HG02642 (cell line): Measurements from ENCODE around the gene MSH5.
"Not testable (repeated sequence)": the region's sequence is repeated elsewhere in the genome, so short reads cannot be mapped to it uniquely, and the experiment has no call there.

Experiments used
- ATAC-seq: cut with Tn5 transposase; IDR thresholded peaks from one replicate; pipeline ENCODE4 v1.9.1; 2021; ENCODE audit warnings: mild to moderate bottlenecking; ENCODE audit not compliant: unreplicated experiment, poor library complexity

MSH5 gene

DNA sequence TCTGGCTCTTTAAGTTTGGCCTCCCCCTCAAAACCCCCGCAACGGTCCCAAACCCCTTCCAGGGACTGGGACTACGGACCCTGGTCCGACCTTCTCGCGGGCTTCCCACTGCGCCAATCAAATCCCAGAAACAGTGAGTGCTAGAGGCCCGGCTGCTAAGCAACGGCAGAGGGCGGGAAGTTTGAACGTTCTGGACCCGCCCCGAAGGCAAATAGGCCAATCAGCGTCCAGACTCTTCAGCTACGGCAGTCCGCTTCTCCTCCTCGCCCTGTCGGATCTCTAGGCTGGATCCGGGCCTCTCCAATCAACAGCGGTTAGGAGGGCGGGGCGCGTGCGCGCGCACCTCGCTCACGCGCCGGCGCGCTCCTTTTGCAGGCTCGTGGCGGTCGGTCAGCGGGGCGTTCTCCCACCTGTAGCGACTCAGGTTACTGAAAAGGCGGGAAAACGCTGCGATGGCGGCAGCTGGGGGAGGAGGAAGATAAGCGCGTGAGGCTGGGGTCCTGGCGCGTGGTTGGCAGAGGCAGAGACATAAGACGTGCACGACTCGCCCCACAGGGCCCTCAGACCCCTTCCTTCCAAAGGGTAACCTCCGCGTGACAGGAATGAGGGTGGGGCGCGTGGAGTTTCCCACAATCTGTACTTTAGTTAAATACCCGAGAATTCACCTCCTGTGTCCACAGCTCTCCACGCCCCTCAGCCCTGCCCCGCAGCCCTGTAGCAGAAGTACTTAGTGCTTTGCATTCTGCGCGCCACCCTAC, at the start of gene MSH5:
TSS of gene MSH5 (plus strand) at position 367 of the 758 bp plus-strand sequence. CDS start 462 bp downstream, outside the sequence.
- ATAC-seq = peak; percentile 81

DNA sequence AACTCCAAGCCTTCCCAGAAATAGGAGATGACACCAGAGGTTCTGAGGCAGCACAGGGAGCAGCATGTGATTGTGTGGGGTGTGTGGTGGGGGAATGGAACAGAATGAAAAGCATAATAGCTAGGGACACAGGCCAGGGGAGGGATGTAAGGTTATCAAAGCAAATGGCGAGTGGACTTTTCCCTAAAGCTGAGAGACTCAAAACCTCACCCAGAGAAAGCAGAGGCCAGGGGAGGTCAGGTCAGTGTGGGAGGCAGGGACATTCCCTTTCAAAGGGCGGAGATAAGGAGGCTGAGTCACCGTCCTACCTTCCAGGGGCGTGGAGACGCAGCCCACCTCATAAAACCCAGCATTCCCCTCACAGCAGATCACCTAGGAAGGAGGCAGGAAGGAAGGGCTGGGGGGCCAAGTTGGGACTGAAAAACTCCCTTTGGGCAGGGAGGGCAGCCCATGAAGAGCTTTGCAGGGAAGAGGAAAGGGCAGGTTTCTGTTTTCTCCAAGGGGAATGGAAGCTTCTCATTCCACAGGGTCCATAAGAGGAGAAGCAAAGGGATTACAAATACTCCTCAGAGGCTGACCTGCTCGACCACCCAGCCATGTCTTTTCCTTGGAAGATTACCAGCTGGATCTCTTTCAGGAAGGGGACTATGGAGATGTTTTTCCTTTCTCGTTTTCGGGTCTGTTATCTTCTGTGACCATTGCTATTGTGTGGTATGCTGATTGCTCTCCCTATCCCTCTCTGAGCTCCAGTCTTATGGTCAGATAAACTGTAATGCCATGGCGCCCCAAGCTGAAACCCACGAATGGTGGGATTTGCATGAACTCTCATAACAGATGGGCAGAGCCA, 49.4 kb upstream of the MSH5 start:
- no peak for ATAC-seq

DNA sequence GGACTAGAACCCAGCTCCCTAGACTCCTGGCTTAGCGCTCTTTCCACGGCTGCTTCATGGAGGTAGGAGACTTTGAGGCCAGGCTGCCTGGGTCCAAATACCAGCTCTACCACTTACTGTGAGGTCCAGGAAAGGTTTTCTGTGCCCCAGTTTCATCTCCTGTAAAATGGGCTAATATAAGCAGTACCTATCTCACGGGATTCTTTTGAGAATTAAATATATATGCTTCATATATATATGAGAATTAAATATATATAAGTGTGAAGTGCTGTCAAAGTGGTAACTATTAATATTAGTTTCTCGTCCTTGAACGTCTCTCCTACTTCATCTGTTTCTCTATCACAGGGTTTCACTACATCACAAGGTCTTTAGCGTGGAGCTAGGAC, 48.7 kb upstream of the MSH5 start:
- no peak for ATAC-seq

DNA sequence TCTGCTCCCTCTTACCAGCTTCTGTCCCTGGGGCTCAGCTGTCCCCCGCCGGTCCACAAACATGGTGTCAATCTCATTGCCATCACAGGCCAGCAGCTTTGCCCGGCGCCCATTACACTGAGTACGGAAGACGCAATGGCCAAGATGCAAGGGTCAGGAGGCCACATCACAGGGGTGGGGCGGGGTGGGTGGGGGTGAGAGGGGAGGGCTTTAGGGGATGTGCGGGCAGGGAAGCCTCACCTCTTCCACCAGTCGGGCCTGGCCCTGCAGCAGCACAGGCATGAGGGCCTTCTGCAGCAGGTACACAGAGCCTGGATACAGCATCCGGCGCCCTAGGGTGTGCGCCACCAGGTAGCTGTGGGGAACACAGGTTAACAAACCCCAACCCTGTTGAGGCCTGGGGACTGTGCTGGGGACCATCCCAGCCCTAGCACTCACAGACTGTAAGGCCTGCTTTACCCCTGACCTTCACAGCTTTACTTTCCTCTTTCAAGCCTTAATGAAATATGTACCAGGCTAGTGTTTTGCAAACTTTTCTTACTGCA, 48.2 kb upstream of the MSH5 start:
- no peak for ATAC-seq

DNA sequence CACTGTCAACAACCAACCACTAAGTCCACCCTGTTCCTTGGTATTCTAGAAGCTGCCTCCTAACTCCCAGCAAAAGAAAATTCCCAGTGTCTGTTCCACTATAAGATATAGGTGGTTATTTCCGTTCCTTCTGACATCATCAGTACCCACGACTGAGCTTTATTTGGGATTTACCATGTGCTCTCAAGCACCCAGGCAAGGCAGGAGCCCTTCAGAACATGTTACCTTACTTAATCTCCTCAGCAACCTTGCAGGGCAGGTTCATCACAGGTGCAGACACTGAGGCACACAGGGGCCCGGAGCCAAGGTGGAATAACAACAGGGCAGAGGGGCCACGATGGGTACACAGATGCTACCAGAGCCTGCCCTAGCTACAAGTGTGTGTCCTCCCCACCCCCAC, 47.5 kb upstream of the MSH5 start:
- no peak for ATAC-seq

DNA sequence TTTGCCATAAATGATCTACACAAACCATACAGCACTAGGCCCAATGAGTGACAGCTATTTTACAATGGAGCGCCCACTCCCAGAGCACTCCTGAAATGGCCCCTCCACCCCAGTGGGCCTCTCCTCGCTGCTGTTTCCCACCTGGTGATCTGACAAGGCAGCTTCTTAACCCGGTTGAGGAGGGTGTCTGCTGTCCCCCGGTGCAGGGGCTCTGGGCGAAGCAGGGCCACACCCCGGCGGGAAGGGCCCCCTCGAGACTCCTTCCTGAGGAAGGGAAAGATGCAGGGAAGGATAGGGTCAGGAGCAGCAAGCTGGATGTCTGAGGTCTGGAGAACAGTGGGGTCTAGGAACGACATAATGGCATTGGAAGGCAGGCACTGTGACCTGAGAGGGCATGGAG, 46.9 kb upstream of the MSH5 start:
- no peak for ATAC-seq

DNA sequence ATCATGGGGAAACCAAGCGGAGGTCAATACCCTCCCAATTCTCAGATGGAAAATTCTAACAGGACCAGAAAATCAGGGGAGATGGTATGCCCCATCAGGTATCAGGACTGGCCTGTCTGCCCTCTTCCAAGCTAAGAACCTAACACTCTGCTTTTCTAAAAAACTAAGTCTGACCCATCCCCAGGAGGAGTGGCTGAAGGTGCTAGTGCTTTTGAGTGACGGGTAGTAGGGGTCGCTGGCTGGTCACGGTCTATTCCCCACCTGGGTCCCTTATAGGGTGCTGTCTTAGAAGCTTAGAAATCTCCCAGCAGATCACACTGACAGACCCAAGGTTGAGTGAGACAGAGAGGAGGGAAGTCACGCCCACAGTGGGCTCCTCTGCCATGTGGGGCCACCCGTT, 46.3 kb upstream of the MSH5 start:
- no peak for ATAC-seq

DNA sequence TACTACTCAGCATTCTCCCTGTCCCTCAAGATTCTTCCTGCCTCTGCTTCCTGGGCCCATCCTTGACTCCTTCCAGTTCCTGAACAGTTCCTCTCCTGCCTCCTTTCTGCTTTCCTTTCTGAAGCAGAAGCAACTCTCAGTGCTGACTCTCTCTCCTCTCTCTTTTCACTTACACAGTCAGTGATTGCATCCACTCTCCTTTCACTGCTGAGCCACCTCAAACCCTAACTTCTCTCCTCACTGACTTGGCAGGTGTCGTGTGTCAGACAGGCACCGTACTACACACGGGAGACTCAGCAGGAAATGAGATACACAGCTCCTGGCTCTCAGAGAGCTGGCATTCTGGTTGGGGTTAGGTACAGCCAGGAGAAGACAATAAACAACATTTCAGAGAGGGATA, 42.2 kb upstream of the MSH5 start:
- no peak for ATAC-seq

DNA sequence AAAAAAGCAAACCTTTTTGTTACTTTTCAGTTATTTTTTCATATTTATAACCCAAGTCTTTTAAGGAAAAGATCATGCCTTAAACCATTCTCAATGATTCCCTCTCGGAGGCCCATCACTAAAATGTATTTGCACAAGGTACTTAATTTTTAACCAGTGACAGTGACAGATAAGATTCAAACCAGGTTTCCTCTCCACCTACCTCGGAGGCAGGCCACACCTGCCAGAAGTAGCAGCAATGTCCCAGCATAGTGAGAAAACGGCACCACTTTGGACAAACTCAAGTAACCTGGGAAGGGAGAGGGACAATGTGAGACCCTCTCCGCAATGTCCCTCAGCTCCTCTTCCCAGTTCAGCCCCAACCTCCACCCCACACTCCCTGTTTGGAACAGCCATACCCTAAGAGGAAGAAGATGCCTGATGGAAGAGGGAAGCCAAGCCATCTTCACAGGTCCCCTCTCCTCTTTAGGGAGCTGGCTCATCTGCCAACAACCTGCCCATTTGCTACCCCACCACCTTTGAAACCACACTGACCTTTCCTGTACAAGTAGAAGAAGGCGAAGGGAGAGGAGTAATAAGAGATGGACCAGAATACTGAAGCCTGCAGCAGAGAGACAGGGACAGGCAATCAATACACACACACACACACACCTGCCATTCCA, 38.9 kb upstream of the MSH5 start:
- no peak for ATAC-seq

DNA sequence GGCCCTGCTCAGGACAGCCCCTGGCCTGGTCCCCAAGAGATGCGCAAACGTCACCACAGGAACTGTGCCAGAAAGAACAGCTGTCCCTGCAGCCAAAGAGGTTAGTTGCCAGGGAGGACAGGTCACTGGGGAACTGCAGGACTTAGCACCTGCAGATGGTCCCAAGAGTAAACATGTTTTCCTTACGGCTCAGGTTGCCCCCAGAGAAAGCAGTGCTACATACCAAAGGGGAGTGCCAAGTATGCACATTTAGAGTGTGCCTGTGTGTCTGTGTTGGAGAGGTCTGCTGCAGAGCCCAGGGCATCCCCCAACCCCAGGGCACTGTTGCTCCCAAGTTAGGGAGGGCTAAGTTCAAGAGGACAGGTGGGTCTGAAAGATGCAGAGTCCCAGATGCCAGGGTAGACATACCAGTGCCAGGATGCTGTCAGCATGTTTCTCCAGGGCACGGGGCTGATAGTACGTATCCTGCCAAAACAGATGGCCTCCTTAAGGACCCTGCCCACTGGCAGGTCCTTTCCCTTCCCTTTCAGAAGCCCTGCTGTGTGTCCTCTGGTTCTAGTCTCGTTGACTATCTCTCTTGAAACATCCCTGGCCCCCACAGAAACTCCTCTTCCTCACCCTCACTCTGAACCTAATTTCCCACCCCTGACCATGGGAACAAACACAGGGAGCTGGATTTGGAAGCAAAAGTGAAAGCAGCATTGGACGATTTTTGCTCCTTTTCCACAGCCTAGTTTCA, 38.0 kb upstream of the MSH5 start:
- ATAC-seq = no peak

DNA sequence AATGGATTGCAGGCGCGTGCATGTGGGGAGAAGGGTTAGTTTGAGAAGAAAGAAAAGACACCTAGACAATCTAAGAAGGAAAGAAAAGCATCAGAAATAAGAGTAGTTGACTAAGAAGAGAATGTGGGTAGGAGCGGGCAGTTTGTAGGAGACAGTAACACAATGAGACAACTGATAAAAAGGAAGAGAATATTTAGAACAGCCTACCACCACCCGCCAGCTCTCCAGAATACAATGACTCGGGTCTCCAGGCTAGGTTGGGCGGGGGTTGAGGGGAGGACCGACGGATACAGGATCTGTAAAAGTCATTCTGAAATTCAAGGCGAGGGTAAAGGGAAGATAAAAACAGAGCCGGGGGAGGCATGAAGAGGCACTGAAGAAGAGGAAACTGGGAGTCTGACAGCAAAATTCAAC, 37.4 kb upstream of the MSH5 start:
- no peak for ATAC-seq

DNA sequence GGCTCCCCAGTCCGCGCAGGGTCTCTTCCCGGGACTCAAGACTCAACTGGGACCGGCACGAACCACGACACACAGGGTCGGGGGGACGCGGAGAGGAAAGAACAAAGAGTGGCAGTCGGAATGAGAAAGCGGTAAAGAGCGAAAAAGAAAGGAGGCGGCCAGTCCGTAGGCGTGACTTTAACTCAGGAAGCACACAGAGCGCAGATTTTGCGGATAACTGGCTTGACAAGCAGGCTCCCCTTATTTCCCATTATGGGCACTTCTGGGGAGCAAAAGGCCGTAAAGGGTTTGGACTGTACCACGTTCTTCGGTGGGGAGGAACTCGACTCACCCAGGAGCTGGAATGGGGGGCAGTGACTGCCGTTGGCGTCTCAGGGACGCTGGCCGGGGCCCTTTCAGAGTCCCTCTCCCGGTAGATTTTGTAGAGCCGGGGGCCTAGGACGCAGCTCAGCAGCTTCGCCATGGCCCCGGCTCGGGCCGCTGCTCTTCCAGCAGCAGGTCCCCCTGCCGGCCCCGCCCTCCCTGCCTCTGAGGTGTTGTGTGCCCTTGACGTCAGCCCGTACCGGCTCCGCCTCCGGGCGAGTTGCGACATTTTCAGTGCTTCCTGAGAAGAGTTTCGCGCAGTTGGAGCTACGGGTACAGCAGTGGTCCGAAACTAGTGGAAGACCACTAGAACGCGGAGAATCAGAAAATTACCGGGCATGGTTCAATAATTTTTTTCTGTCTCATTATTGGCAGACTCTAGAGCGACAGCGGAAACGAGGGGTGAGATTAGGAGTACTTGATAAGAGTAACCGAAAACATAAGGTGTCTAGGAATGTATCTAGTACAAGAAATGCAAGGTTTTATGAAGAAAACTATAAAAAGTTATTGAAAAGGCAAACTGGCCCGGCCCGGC, 36.7 kb upstream of the MSH5 start, which contains the start of gene ABHD16A:
TSS of gene ABHD16A (minus strand) at position 506 of the 898 bp plus-strand sequence. CDS start at position 463, 43 bp downstream.
- peak; percentile 91 for ATAC-seq

DNA sequence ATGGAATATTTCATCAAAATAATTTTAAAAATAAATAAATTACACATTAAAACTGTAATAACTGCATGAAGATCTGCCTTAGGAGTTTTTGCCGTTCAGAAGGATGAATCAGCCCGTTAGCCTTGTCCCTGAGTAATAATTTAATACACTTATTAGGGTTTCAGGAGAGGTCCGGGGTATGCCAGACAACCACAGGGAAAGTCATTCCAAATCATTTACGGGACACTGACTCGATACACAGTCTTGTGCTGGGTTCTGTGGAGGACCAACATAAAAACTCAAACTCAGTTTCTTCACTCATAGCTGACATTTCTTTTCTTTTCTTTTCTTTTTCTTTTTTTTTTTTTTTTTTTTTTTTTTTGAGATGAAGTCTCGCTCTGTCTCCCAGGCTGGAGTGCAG, 33.9 kb upstream of the MSH5 start:
- ATAC-seq = no peak

DNA sequence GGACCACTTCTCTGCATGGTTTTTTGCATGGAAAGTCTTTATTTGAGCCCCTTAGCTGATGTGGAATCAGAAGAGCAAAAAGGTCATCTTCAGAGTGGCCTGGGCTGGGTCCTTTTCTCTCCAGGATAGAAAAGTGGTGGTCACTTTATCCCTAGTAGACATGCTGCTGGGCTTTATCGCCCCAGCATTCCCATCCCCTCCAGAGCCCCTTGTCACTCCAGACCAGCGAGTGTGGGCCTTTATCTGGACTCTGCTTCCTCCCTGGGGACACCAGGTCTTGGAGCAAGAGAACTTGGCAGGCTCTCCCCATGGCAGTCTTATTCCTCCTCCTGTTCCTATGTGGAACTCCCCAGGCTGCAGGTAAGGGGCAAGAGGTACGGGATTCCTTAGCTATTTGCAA, 33.2 kb upstream of the MSH5 start, which contains the start of gene LY6G6F:
TSS of gene LY6G6F (plus strand) at position 268 of the 400 bp plus-strand sequence. CDS start at position 309, 41 bp downstream.
- ATAC-seq = no peak

DNA sequence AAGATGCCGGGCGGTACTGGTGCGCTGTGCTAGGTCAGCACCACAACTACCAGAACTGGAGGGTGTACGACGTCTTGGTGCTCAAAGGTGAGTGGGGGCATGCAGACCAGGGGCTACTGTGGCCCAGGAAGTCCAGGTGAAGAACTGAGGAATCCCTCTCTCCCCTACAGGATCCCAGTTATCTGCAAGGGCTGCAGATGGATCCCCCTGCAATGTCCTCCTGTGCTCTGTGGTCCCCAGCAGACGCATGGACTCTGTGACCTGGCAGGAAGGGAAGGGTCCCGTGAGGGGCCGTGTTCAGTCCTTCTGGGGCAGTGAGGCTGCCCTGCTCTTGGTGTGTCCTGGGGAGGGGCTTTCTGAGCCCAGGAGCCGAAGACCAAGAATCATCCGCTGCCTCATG, 32.1 kb upstream of the MSH5 start:
- ATAC-seq = no peak

DNA sequence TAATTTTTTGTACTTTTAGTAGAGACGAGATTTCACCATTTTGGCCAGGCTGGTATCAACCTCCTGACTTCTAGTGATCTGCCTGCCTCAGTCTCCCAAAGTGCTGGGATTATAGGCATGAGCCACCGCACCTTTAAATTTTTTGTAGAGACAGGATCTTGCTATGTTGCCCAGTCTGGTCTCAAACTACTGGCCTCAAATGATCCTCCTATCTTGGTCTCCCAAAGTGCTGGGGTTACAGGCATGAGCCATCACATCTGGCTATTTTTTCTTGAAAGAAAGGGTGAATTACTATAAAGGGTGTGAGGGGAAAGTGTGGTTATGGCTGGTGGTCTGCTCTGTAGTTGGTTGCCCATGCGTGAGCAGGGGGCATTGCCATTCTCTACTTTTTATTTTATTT, 31.6 kb upstream of the MSH5 start:
- ATAC-seq = no peak

DNA sequence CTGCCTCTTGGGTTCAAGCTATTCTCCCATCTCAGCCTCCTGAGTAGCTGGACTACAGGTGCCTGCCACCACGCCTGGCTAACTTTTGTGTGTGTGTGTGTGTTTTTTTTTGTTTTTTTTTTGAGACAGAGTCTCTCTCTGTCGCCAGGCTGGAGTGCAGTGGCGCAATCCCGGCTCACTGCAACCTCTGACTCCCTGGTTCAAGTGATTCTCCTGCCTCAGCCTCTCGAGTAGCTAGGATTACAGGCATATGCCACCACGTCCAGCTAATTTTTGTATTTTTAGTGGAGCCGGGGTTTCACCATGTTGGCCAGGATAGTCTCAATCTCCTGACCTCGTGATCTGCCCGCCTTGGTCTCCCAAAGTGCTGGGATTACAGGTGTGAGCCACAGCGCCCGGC, 30.6 kb upstream of the MSH5 start:
- not testable (repeated sequence) for ATAC-seq

DNA sequence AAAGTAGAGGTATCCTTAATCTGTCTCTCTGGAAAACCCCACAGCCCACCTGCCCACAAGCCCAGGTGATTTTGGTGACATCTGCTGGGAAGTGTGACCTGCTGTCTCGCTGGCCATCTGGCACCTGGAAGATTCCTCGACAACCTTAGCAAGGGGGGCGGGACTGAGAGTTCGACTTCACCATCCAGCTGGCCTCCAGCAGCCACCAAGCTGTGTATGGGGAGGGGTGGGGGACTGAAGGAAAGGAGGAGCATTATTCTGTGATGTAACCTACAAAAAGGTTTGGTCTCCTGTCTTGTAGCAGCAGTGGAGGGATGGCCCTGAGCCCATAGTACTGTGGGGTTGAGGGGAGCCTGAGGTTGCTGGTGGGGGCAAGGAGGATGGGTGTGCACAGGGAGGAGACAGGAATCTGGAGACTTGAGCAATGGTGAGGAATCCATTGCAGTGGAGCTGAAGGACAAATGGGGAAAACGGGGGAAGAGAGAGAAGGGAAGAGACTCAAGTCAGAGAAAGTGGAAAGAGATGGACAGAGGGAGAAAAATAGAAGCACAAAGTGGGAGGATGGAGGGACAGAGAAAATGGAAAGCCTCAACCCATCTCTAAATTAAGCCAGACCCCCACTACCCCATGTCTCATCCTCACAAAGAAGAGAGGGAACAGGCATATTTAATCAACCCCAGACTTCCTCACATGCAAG, 29.1 kb upstream of the MSH5 start:
- no peak for ATAC-seq
